Immature natural killer cell (primary cell): ENCODE data around the gene IER3. TPM values are rescaled to one million over a fixed set of nuclear protein-coding genes. Genes with fewer than 3 reads are reported as not detected.
A peak's percentile ranks its signal among the peaks of the same experiment; 100 is the strongest.
"Not testable (repeated sequence)": the region's sequence is repeated elsewhere in the genome, so short reads cannot be mapped to it uniquely, and the experiment has no call there.

Experiments
- DNase-seq, 3 donors: peaks; one replicate each; pipeline ENCODE4 v3.0.0; 2022; ENCODE audit warnings: mixed read lengths in 1 of 3
- H3K27ac Mint-ChIP-seq, 6 donors: one replicate each; pipeline ENCODE4 v1.8.0; 2020; ENCODE audit warnings: mixed read lengths in 6 of 6, mild to moderate bottlenecking in 5 of 6, inconsistent platforms in 4 of 6, moderate library complexity in 3 of 6
- H3K27me3 Mint-ChIP-seq, 3 donors: one replicate each; pipeline ENCODE4 v1.8.0; 2020 to 2021; ENCODE audit warnings: low read depth in 3 of 3, mild to moderate bottlenecking in 3 of 3, mixed read lengths in 3 of 3, moderate library complexity in 3 of 3, inconsistent platforms in 1 of 3
- H3K36me3 Mint-ChIP-seq, 3 donors: one replicate each; pipeline ENCODE4 v1.8.0; 2020; ENCODE audit warnings: mixed read lengths in 3 of 3, inconsistent platforms in 2 of 3, mild to moderate bottlenecking in 2 of 3
- H3K4me1 Mint-ChIP-seq, 2 donors: one replicate each; pipeline ENCODE4 v1.8.0; 2020; ENCODE audit warnings: inconsistent platforms in 2 of 2, mild to moderate bottlenecking in 2 of 2, mixed read lengths in 2 of 2, moderate library complexity in 1 of 2
- H3K4me3 Mint-ChIP-seq, 5 donors: one replicate each; pipeline ENCODE4 v1.8.0; 2020; ENCODE audit warnings: mild to moderate bottlenecking in 5 of 5, mixed read lengths in 5 of 5, inconsistent platforms in 3 of 5, moderate library complexity in 3 of 5
- H3K9me3 Mint-ChIP-seq, 6 donors: one replicate each; pipeline ENCODE4 v1.8.0; 2020; ENCODE audit warnings: mild to moderate bottlenecking in 6 of 6, mixed read lengths in 6 of 6, inconsistent platforms in 4 of 6, moderate library complexity in 3 of 6
- polyA plus RNA-seq, 3 donors: library from polyadenylated mRNA; unstranded; fragments of 300-500 nt; fragmentation: Illumina TruSeq; gene quantifications; one replicate each; pipeline ENCODE4 v1.2.3, GENCODE V29; 2021

Gene IER3
- polyA plus RNA-seq, 3 donors from 2014 or later = 1.0 to 2.7 (median 1.6) TPM

DNA sequence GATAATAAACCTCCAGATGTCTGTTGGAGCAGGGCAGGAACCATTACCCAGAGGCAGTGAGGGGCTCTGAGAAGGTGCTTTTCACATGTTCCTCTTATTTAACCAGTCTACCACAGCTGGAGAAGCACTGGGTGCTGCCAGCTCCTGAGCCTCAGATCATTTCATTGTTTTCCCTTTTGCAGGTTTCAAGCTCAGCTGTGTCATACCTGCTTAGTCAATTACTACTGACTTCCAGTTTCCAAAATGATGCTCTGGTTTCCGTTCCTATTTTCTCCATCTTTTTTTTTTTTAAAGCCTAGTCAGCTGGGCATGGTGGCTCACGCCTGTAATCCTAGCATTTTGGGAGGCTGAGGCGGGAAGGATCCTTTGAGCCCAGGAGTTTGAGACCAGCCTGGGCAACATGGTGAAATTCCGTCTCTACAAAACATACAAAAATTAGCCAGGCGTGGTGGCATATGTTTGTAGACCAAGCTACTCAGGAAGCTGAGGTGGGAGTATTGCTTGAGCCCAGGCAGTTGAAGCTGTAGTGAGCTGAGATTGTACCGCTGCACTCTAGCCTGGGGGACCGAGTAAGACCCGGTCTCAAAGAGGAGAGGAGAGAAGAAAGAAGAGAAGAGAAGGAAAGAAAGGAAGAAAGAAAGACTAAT lies 8.6 kb downstream of the IER3 start:
- H3K4me1 Mint-ChIP-seq = peaks cover 54 to 56% of the 10 kb centered on the region in 2 donors
- peak overlapping the region; percentile 74 to 93 (median 84) for H3K4me3 Mint-ChIP-seq
- peaks cover 0 to 8% (median 0%) of the 10 kb centered on the region in 3 donors for H3K27me3 Mint-ChIP-seq
- no peak for DNase-seq
- peak overlapping the region; percentile 91 to 96 (median 96) for H3K27ac Mint-ChIP-seq
- peaks cover 18 to 47% (median 27%) of the 10 kb centered on the region in 3 donors for H3K36me3 Mint-ChIP-seq
- peaks cover 0 to 2% (median 0%) of the 10 kb centered on the region in 6 donors for H3K9me3 Mint-ChIP-seq

DNA sequence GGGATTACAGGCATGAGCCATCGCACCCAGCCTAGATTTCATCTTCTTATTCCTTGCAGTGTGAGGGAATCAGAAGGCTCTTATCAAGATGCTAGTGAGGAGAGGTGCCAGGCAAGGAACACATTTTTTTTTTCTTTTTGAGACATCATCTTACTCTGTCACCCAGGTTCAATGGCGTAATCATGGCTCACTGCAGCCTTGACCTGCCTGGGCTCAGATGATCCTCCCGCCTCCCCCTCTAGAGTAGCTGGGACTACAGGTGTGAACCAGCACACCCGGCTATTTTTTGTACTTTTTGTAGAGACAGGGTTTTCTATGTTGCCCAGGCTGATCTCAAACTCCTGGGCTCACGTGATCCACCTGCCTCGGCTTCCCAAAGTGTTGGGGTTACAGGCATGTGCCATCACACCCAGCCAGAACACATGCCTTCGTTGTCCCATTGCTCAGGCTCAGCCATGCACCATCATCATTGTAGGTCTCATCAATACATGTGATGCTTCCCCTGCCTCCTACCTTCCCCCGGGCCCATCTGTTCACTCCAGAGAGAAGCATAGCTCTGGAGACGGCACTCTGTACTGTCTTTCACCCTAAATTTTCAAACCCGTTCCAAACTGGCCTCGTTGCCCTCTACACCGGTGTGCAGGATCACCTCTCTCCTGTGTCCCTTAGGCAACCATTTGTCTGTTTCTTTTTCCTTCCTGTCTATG lies 12.0 kb downstream of the IER3 start:
- Mint-ChIP-seq H3K4me3 (no peak overlapping the region), H3K4me1 (peaks cover 37 to 38% of the 10 kb centered on the region in 2 donors), H3K27ac (peak overlapping the region in 3 of 6 donors; percentile 24 to 53 (median 29)), H3K27me3 (peaks cover 0 to 6% (median 0%) of the 10 kb centered on the region in 3 donors), H3K36me3 (peaks cover 0 to 32% (median 10%) of the 10 kb centered on the region in 3 donors), H3K9me3 (no peaks in the 10 kb centered on the region)
- DNase-seq = no peak

DNA sequence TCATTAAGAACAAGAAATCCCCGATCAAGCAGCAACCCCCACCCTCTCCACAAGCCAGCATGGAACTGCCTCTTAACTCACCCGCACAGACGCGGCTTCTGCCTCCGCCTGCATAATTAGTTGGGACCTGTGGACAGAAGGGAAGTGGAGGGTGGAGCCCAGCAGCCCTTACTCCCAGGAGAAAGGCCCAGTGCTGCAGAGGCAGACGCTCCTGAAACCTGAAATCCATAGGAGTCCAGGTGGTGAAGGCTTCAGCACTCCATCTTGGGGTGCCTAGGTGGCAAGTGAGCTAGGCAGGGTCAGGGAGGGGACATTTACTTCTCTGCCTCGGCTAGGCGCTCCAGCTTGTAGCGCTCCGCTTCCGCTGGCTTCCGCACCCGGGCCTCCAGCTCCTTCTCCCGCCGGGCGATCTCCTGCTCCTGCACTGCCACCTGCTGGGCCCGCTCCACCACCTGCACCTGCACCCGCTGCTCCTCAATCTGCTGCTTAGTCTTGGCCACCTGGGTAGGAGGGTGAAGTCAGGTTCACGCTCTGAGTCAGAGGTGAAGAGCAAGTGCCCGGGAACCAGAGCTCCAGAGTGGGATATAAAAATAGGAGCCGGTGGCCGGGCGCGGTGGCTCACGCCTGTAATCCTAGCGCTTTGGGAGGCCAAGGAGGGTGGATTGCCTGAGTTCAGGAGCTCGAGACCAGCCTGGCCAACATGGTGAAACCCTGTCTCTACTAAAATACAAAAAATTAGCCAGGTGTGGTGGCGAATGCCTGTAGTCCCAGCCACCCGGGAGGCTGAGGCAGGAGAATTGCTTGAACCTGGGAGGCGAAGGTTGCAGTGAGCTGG lies 13.5 kb downstream of the IER3 start:
- Mint-ChIP-seq H3K4me3 (peak overlapping the region in 1 of 5 donors; percentile 6), H3K27ac (peak overlapping the region in 1 of 6 donors; percentile 40)

DNA sequence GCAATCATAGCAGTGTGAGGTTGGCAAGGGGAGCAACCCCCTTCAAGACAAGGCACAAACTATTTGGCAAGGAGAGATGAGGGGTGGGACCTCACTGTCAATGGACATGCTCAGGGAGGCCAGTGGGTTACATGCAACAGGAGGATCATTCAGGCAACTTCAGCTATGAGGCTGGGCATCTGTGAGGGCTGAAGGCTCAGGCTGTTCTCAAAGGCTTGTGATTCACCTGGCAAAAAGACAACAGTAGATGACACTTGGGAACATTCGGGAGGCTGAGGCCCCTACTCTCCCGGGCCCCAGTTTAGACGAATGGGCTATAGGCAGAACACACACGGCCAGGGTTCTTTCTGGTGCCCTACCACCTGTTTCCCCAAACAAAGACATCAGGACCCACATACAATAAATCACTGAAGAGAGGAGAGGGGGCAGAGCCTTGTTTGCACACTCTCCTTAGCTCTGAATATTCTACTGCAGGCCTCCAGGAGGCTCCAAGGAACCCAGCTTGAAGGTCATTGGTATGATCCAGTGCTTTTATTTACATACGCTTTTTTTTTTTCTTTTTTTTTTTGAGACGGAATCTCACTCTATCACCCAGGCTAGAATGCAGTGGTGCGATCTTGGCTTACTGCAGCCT lies 16.3 kb downstream of the IER3 start:
- Mint-ChIP-seq H3K27me3 (peaks cover 0 to 2% (median under 1%) of the 10 kb centered on the region in 3 donors), H3K4me1 (peaks cover 31 to 41% of the 10 kb centered on the region in 2 donors), H3K4me3 (no peak overlapping the region), H3K27ac (peak overlapping the region; percentile 45 to 62 (median 58)), H3K36me3 (peaks cover 9 to 39% (median 17%) of the 10 kb centered on the region in 3 donors), H3K9me3 (no peaks in the 10 kb centered on the region)
- DNase-seq = no peak

More for the DNA sequence above, 13.5 kb downstream of the IER3 start:
- H3K27me3 Mint-ChIP-seq = no peaks in the 10 kb centered on the region
- no peaks in the 10 kb centered on the region for H3K9me3 Mint-ChIP-seq
- DNase-seq = peak; percentile 49 to 66 (median 58)
- H3K36me3 Mint-ChIP-seq = peaks cover 0 to 26% (median 6%) of the 10 kb centered on the region in 3 donors
- H3K4me1 Mint-ChIP-seq = peaks cover 21 to 24% of the 10 kb centered on the region in 2 donors

DNA sequence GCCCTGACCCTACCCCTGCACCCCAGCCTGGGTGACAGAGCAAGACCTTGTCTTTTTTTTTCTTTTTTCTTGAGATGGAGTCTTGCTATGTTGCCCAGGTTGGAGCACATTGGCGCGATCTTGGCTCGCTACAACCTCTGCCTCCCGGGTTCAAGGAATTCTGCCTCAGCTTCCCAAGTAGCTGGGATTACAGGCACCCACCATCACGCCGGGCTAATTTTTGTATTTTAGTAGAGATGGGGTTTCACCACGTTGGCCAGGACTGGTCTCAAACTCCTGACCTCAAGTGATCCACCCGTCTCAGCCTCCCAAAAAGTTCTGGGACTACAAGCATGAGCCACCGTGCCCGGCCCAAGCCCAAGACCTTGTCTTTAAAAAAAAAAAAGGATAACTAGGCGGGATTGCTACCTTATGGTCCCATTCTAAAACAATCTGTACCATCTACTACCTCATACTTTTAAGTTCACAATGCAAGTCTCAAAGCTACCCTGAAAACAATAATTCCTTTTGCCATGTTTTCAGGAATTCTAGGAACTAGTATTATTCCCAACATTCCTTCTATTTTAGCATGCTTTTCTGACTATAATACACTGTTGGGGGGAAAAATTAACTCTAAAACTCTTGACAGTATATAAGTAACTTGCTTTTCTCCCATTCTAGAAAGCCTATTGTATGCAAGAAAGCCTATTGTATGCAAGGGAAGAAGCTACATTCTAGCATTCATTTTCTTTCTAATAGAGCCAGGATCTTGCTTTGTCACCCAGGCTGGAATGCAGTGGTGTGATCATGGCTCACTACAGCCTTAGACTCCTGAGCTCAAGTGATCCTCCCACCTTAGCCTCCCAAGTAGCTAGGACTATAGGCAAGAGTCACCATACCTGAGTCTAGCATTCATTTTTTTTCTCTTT lies 17.6 kb downstream of the IER3 start:
- no peaks in the 10 kb centered on the region for H3K9me3 Mint-ChIP-seq
- peak overlapping the region in 5 of 6 donors; percentile 34 to 78 (median 74) for H3K27ac Mint-ChIP-seq
- H3K4me3 Mint-ChIP-seq = no peak overlapping the region
- peaks cover 4 to 40% (median 23%) of the 10 kb centered on the region in 3 donors for H3K36me3 Mint-ChIP-seq
- no peak for DNase-seq
- H3K4me1 Mint-ChIP-seq = peaks cover 44 to 54% of the 10 kb centered on the region in 2 donors
- peaks cover 6 to 11% (median 9%) of the 10 kb centered on the region in 3 donors for H3K27me3 Mint-ChIP-seq

DNA sequence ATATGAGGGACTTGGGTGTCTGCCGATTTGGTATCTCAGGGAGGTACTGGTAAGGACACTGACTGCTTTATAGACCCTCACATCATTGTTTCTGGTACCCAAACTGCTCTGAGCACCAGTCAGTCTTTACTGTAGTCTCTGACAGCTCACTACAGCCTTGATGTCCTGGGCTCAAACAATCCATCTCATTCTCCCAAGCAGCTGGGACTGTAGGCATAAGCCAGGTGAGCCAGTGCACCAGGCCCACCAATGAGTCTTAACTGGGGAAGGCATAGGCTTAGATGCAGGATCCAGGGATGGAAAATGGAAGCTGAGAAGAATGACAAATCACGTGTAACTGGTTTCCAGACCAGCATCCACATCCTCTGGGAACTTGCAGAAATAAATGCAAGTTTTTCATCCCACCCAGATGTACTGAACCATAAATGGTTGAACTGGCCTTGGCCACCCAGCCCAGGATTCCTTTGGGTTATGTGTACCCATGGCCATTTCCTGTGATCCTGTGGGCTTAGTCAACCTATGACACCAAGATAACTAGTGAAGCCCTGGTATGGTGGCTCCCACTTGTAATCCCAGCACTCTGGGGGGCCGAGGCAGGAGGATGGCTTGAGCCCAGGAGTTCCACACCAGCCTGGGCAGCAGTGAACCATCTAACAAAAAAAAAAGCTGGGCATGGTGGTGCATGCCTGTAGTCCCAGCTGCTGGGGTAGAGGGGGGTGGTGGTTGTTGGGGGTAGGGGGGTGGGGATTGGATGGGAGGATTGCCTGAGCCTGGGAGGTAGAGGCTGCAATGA lies 18.4 kb downstream of the IER3 start:
- H3K4me3 Mint-ChIP-seq = no peak overlapping the region
- no peak for DNase-seq
- H3K9me3 Mint-ChIP-seq = no peaks in the 10 kb centered on the region
- H3K27ac Mint-ChIP-seq = peak overlapping the region in 5 of 6 donors; percentile 40 to 72 (median 62)
- H3K36me3 Mint-ChIP-seq = peaks cover 4 to 40% (median 23%) of the 10 kb centered on the region in 3 donors
- peaks cover 13 to 18% (median 17%) of the 10 kb centered on the region in 3 donors for H3K27me3 Mint-ChIP-seq
- H3K4me1 Mint-ChIP-seq = peaks cover 45 to 56% of the 10 kb centered on the region in 2 donors

DNA sequence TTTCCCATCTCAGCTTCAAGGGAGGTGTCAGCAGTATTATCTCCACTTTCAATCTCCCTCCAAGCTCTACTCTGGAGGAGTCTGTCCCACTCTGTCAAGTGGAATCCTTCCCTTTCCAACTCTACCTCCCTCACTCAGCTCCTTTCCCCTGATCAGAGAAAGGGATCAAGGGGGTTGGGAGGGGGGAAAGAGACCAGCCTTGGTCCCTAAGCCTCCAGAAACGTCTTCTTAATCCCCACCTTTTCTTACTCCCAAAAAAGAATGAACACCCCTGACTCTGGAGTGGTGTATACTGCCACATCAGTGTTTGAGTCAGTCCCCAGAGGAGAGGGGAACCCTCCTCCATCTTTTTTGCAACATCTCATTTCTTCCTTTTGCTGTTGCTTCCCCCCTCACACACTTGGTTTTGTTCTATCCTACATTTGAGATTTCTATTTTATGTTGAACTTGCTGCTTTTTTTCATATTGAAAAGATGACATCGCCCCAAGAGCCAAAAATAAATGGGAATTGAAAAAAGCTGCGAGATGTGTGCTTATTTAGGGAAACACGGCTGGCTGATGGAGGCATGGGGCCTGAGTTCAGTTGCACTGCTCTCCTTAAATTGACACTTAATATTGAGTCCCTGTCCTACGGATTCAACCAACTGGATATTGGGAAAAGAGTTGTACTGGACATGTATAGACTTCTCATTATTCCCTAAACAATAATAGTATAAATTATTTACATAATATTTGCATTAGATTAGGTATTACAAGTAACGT lies 19.3 kb downstream of the IER3 start:
- H3K4me1 Mint-ChIP-seq = peaks cover 37 to 49% of the 10 kb centered on the region in 2 donors
- peak overlapping the region; percentile 34 to 93 (median 44) for H3K27ac Mint-ChIP-seq
- H3K4me3 Mint-ChIP-seq = no peak overlapping the region
- DNase-seq = no peak
- H3K27me3 Mint-ChIP-seq = peaks cover 20 to 25% (median 24%) of the 10 kb centered on the region in 3 donors
- H3K9me3 Mint-ChIP-seq = no peaks in the 10 kb centered on the region
- peaks cover 4 to 36% (median 23%) of the 10 kb centered on the region in 3 donors for H3K36me3 Mint-ChIP-seq

DNA sequence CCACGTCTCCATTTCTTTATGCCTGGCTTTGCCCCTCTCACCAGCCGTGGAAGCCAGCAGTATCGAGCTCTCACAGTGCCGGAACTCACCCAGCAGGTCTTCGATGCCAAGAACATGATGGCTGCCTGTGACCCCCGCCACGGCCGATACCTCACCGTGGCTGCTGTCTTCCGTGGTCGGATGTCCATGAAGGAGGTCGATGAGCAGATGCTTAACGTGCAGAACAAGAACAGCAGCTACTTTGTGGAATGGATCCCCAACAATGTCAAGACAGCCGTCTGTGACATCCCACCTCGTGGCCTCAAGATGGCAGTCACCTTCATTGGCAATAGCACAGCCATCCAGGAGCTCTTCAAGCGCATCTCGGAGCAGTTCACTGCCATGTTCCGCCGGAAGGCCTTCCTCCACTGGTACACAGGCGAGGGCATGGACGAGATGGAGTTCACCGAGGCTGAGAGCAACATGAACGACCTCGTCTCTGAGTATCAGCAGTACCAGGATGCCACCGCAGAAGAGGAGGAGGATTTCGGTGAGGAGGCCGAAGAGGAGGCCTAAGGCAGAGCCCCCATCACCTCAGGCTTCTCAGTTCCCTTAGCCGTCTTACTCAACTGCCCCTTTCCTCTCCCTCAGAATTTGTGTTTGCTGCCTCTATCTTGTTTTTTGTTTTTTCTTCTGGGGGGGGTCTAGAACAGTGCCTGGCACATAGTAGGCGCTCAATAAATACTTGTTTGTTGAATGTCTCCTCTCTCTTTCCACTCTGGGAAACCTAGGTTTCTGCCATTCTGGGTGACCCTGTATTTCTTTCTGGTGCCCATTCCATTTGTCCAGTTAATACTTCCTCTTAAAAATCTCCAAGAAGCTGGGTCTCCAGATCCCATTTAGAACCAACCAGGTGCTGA lies 20.3 kb downstream of the IER3 start:
- Mint-ChIP-seq H3K27ac (peak overlapping the region; percentile 59 to 97 (median 94)), H3K36me3 (peaks cover 4 to 33% (median 23%) of the 10 kb centered on the region in 3 donors), H3K27me3 (peaks cover 21 to 27% (median 24%) of the 10 kb centered on the region in 3 donors), H3K4me3 (peak overlapping the region in 3 of 5 donors; percentile 1 to 20 (median 14)), H3K4me1 (peaks cover 43 to 54% of the 10 kb centered on the region in 2 donors)
- DNase-seq, H3K9me3 Mint-ChIP-seq: not testable (repeated sequence)

DNA sequence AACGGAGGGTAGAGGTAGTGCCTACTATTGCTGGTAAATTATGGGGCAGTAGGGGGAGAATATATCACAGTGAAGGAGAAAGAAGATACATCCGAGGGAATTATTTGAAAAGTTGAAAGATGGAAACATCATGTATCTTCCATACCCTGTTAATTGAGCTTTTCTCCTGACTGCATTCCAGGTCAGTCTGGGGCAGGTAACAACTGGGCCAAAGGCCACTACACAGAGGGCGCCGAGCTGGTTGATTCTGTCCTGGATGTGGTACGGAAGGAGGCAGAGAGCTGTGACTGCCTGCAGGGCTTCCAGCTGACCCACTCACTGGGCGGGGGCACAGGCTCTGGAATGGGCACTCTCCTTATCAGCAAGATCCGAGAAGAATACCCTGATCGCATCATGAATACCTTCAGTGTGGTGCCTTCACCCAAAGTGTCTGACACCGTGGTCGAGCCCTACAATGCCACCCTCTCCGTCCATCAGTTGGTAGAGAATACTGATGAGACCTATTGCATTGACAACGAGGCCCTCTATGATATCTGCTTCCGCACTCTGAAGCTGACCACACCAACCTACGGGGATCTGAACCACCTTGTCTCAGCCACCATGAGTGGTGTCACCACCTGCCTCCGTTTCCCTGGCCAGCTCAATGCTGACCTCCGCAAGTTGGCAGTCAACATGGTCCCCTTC lies 21.0 kb downstream of the IER3 start:
- Mint-ChIP-seq H3K27me3 (peaks cover 21 to 27% (median 24%) of the 10 kb centered on the region in 3 donors), H3K27ac (peak overlapping the region; percentile 93 to 97 (median 96)), H3K36me3 (peaks cover 4 to 31% (median 23%) of the 10 kb centered on the region in 3 donors), H3K4me3 (peak overlapping the region in 4 of 5 donors; percentile 1 to 100 (median 96)), H3K4me1 (peaks cover 47 to 55% of the 10 kb centered on the region in 2 donors)
- not testable (repeated sequence) for H3K9me3 Mint-ChIP-seq, DNase-seq
